Mucosa of gallbladder (tissue), 1 donor: ENCODE data around the gene CCDC28B. TPM values are rescaled to one million over a fixed set of nuclear protein-coding genes. Genes with fewer than 3 reads are reported as not detected.
"Not testable (repeated sequence)": the region's sequence is repeated elsewhere in the genome, so short reads cannot be mapped to it uniquely, and the experiment has no call there.

Source experiments
- DNase-seq: peaks from one replicate; pipeline ENCODE4 v3.0.0-alpha.2; 2020; ENCODE audit warnings: low spot score
- total RNA-seq: library from RNA; stranded (reverse); gene quantifications from one replicate; pipeline ENCODE4 v1.2.1, GENCODE V29; 2021
- donor health status: DM: no; HTN: no; CAD: no.

CCDC28B gene
- 12.1 TPM for total RNA-seq

DNA sequence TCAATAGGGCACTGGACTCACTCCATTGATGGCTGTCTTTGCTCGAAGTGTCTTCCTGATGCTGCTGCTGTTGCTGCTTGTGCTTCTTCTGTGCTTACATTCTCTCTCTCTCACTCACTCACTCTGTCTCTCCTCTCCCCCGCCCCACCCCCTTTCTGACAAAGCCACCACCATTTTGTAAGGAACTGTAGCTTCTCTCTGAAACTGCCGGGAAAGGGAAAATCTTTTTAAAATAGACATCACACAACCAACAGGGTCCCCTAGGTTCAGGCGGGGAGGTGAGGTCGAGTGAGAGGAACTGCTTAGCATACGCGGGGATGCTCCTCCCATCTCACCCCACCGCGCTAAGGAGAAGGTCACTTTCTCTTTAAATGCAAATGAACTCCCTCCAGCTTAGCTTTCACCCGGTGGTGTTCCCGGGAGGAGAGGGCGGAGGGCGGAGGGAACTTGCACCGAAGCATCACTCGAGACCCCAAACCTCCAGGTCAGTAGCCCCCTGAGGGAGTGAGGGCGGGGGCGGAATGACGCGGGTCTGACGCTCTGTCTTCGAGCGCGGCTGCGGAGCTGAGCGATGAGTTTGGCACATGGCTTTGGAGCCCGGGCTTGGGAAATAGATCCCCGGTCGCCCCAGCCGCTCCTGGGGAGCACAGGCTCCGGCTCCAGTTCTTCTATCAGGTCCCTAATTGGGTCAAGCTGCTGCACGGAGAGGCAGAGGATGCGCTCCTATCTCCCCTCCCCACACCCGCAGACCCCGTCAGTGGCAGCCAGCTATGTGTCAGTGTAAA lies at the start of gene CCDC28B:
Gene CCDC28B (plus strand): TSS at position 370 of the 785 bp plus-strand sequence. CDS start 1,341 bp downstream, outside the sequence.
- peak; percentile 38 for DNase-seq

- no peak for DNase-seq
Observed at GRCh38 chr1:32150847-32151246, 49.5 kb upstream of the CCDC28B start.

GRCh38 chr1:32151319-32151787 lies 49.0 kb upstream of the CCDC28B start:
- no peak for DNase-seq

GRCh38 chr1:32159189-32159588 lies 41.2 kb upstream of the CCDC28B start:
- DNase-seq = no peak

GRCh38 chr1:32163405-32163804 lies 37.0 kb upstream of the CCDC28B start:
- no peak for DNase-seq

GRCh38 chr1:32165633-32166032 lies 34.8 kb upstream of the CCDC28B start:
- DNase-seq = not testable (repeated sequence)

GRCh38 chr1:32170991-32171390 lies 29.4 kb upstream of the CCDC28B start:
- DNase-seq = no peak

DNA sequence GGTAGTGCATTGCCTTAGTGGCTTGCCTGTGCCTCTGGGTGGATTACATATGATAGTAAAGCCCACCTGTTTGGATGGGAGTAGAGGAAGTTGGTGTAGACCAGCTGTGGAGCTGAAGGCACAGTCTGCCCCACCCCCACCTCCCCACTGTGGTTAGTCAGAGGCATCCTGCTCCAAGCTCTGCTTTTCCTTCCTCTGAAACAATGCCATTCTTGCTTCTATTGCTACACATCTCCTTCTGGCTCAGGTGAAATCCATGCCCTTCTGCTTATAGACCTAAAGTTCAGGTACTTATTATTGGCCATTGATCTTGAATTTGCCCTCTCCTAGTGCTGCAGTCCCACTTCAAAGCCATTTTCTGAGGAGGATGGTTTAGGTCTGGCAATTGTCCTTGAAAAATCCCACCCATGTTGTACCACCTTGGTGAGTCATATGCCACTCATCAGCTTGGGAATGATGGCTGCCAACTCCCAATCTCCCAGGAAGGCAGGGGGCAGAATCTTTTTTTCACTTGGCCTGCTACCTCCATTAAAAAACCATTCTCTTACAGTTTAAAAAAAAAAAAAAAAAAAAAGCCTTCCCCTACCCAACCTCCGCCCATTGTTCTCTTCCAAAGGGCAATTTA lies 27.7 kb upstream of the CCDC28B start:
- no peak for DNase-seq

GRCh38 chr1:32178380-32179192 lies 21.8 kb upstream of the CCDC28B start:
- DNase-seq = no peak

DNA sequence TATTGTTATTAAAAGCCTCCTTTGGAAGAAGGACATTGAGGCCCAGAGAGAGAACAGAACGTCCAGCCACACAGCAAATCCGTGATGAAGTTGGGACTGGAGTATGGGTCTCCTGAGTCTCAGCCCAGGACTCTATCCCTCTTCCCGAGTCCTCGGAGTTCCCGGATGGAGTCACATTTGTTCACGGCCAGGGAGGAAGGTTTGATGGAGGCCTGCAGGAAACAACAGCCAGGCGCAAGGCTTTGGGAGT lies 21.3 kb upstream of the CCDC28B start:
- DNase-seq = no peak

DNA sequence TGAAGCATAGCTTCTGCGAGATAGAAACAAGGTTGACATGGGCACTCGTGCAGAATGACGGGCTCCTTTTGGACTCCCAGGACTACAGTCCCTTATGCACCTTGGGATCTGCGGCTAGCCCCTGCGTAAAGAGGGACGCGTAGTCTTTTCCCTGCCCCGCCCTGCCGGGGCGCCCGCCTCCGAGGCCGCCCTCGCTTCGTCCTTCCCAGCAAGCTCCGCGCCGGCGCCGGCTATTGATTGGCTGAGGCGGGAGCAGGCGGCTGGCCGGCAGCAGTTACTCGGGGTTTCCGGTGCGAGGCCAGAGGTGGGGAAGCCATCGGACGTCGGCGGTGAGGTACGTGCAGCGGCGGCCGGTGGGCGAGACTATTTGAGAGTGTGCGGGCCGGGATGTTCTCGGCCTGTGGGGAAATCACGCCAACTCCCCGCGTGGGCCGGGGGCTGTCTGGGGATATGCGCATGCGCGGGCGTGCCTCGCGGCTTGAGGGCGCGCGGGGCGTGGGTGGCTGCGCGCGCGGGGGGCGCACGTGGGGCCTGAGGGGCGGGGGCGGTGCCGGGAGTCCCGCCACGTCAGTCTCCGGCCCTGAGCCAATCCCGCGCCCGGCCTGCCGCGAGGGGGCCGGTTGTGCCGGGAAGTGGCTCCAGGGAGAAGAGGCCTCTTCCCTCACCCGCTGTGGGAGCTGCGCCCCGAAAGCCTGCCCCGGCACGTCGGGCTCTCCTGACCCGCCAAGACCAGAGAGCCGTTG lies 20.8 kb upstream of the CCDC28B start, which contains the start of gene TXLNA:
Gene TXLNA (plus strand): TSS at position 233 of the 743 bp plus-strand sequence. CDS start 671 bp downstream, outside the sequence.
- peak; percentile 92 for DNase-seq

- DNase-seq = no peak
Observed at GRCh38 chr1:32180186-32181060, 20.0 kb upstream of the CCDC28B start.

DNA sequence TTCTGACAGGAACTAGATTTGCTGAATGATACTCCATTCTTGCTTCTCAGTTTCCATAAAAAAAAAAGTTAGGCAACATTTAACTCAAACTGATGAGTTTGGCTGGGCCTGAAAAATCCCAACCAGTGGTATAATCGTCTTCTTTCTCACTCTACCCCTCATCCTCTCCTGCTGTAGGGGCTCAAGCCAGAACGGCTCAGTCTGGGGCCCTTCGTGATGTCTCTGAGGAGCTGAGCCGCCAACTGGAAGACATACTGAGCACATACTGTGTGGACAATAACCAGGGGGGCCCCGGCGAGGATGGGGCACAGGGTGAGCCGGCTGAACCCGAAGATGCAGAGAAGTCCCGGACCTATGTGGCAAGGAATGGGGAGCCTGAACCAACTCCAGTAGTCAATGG lies 19.3 kb upstream of the CCDC28B start:
- DNase-seq = no peak

GRCh38 chr1:32181563-32181962 lies 18.8 kb upstream of the CCDC28B start:
- DNase-seq = no peak

GRCh38 chr1:32182060-32182459 lies 18.3 kb upstream of the CCDC28B start:
- DNase-seq = no peak

- DNase-seq = no peak
Observed at GRCh38 chr1:32184650-32185049, 15.7 kb upstream of the CCDC28B start.

GRCh38 chr1:32186077-32186476 lies 14.3 kb upstream of the CCDC28B start:
- DNase-seq = no peak

- DNase-seq = no peak
Observed at GRCh38 chr1:32186491-32186890, 13.9 kb upstream of the CCDC28B start.

DNA sequence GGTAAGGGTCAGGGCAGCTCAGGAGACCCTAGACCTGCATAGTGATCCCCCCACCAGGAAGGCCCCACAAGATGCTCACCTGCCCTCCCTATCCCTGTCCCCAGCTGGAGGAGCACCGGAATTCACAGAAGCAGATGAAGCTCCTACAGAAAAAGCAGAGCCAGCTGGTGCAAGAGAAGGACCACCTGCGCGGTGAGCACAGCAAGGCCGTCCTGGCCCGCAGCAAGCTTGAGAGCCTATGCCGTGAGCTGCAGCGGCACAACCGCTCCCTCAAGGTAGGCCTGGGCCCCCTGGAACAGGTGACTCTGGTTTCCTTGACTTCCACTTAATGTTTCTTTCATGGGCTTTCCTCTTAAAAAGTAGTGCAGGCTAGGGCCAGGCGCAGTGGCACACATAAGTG lies 12.5 kb upstream of the CCDC28B start:
- no peak for DNase-seq

GRCh38 chr1:32192220-32192948 lies 8.0 kb upstream of the CCDC28B start:
- DNase-seq = no peak
